H1 (cell line): ENCODE data around the gene PDE9A. TPM values are rescaled to one million over a fixed set of nuclear protein-coding genes. Genes with fewer than 3 reads are reported as not detected.

Experiments
- CTCF ChIA-PET: fragments of 300-600 bp; sonication (Branson Sonifier 250); formaldehyde crosslinking; loops from one replicate; lab custom pipeline; 2021; ENCODE audit not compliant: partially characterized antibody; lab: Charles Lee
- POLR2A ChIA-PET: fragments of 300-600 bp; sonication (Branson Sonifier 250); formaldehyde crosslinking; loops from one replicate; lab custom pipeline; 2021; ENCODE audit warnings: inconsistent platforms; ENCODE audit not compliant: partially characterized antibody; lab: Charles Lee
- DNase-seq, 2 experiments: peaks; one replicate each; pipeline versions ENCODE4 v3.0.0 to v3.0.0-alpha.2; 2010 to 2022; ENCODE audit warnings: low spot score in 2 of 2, low read depth in 1 of 2, mixed read lengths in 1 of 2
- FAIRE-seq: peaks from 2 replicates; lab custom pipeline; 2011; peaks lifted over from hg19 to GRCh38; lab: Jason Lieb, UNC
- H2AFZ ChIP-seq: 2 replicates; pipeline ENCODE4 v1.8.1; 2012; ENCODE audit warnings: low read length, inconsistent platforms
- H2AK5ac ChIP-seq: 2 replicates; pipeline ENCODE4 v1.6.1; 2013; ENCODE audit warnings: low read depth, low read length
- H2BK120ac ChIP-seq: replicated peaks from 2 replicates; pipeline ENCODE3; 2013; ENCODE audit warnings: low read depth, low read length, inconsistent platforms
- H2BK12ac ChIP-seq: 2 replicates; pipeline ENCODE4 v1.6.1; 2013; ENCODE audit warnings: low read depth, low read length
- H2BK15ac ChIP-seq: 2 replicates; pipeline ENCODE4 v1.6.1; 2013; ENCODE audit warnings: low read length
- H2BK20ac ChIP-seq: 2 replicates; pipeline ENCODE4 v1.6.1; 2013; ENCODE audit warnings: low read length
- H2BK5ac ChIP-seq: 2 replicates; pipeline ENCODE4 v1.6.1; 2013; ENCODE audit warnings: low read depth, low read length
- H3K14ac ChIP-seq: 2 replicates; pipeline ENCODE4 v1.6.1; 2013; ENCODE audit warnings: inconsistent platforms; ENCODE audit not compliant: insufficient read length
- H3K18ac ChIP-seq: 2 replicates; pipeline ENCODE4 v1.6.1; 2013; ENCODE audit warnings: low read length; ENCODE audit errors: extremely low read depth
- H3K23ac ChIP-seq: 2 replicates; pipeline ENCODE4 v1.6.1; 2013; ENCODE audit warnings: inconsistent platforms; ENCODE audit not compliant: insufficient read length
- H3K23me2 ChIP-seq: 2 replicates; pipeline ENCODE4 v1.6.1; 2013; ENCODE audit warnings: low read depth, low read length
- H3K27ac ChIP-seq: 2 replicates; pipeline ENCODE4 v1.6.1; 2011; ENCODE audit warnings: low read depth, low read length, inconsistent platforms
- H3K27me3 ChIP-seq, 4 experiments: replicated peaks in 1 of 4; 1 replicate in 1 of 4; 2 replicates in 3 of 4; pipeline versions ENCODE4 v1.6.1 to v1.8.1; 2011 to 2013; ENCODE audit warnings: low read length in 3 of 4, mild to moderate bottlenecking in 3 of 4, inconsistent platforms in 2 of 4, mixed read lengths in 2 of 4, moderate library complexity in 1 of 4; ENCODE audit not compliant: control insufficient read depth in 3 of 4, insufficient read depth in 3 of 4; ENCODE audit errors: extremely low read depth in 1 of 4
- H3K36me3 ChIP-seq, 4 experiments: 2 replicates each; pipeline versions ENCODE4 v1.6.1 to v1.8.1; 2011 to 2013; ENCODE audit warnings: mild to moderate bottlenecking in 4 of 4, low read length in 3 of 4, moderate library complexity in 2 of 4, control low read depth in 1 of 4, inconsistent platforms in 1 of 4; ENCODE audit not compliant: insufficient read depth in 4 of 4, control insufficient read depth in 2 of 4
- H3K4ac ChIP-seq: replicated peaks from 2 replicates; pipeline ENCODE3; 2013; ENCODE audit warnings: low read length, low read depth, mixed read lengths, inconsistent platforms; ENCODE audit not compliant: insufficient read length
- H3K4me1 ChIP-seq, 4 experiments: replicated peaks in 1 of 4; 1 replicate in 1 of 4; 2 replicates in 3 of 4; pipeline versions ENCODE4 v1.6.1 to v1.8.1; 2011 to 2013; ENCODE audit warnings: low read length in 3 of 4, inconsistent platforms in 2 of 4, mixed read lengths in 1 of 4; ENCODE audit not compliant: insufficient read depth in 4 of 4, control insufficient read depth in 3 of 4
- H3K4me2 ChIP-seq, 2 experiments: 2 replicates each; pipeline versions ENCODE4 v1.6.1 to v1.8.1; 2011 to 2013; ENCODE audit warnings: low read depth in 2 of 2, low read length in 2 of 2, control low read depth in 1 of 2, inconsistent platforms in 1 of 2, mild to moderate bottlenecking in 1 of 2; ENCODE audit not compliant: insufficient read depth in 1 of 2
- H3K4me3 ChIP-seq, 4 experiments: fragments of 200-600, 300-600 bp in 1 of 4; sonication (generic), shearing (Covaris generic), sonication (Bioruptor Twin) in 1 of 4; 2 replicates each; pipeline versions ENCODE4 v1.5.1 to v1.8.1; 2011 to 2016; ENCODE audit warnings: low read length in 4 of 4, low read depth in 3 of 4, control low read depth in 2 of 4, inconsistent platforms in 2 of 4, mild to moderate bottlenecking in 2 of 4, mixed read lengths in 1 of 4, moderate library complexity in 1 of 4; ENCODE audit not compliant: insufficient read depth in 2 of 4; ENCODE audit errors: extremely low read depth in 1 of 4
- H3K56ac ChIP-seq: replicated peaks from 2 replicates; pipeline ENCODE3; 2013; ENCODE audit warnings: low read depth, mild to moderate bottlenecking, mixed read lengths, low read length, inconsistent platforms; ENCODE audit not compliant: insufficient read length
- H3K79me1 ChIP-seq: 2 replicates; pipeline ENCODE4 v1.6.1; 2013; ENCODE audit warnings: low read depth, low read length, control low read depth
- H3K79me2 ChIP-seq, 2 experiments: 2 replicates each; pipeline versions ENCODE4 v1.6.1 to v1.8.1; 2012 to 2013; ENCODE audit warnings: low read length in 2 of 2, mild to moderate bottlenecking in 2 of 2, inconsistent platforms in 1 of 2; ENCODE audit not compliant: insufficient read depth in 2 of 2, control insufficient read depth in 1 of 2
- H3K9ac ChIP-seq, 4 experiments: replicated peaks in 1 of 4; 1 replicate in 1 of 4; 2 replicates in 3 of 4; pipeline versions ENCODE4 v1.6.1 to v1.8.1; 2011 to 2013; ENCODE audit warnings: low read depth in 3 of 4, low read length in 3 of 4, control low read depth in 2 of 4, mild to moderate bottlenecking in 2 of 4, moderate library complexity in 2 of 4, inconsistent platforms in 1 of 4; ENCODE audit errors: extremely low read depth in 1 of 4
- H3K9me3 ChIP-seq, 2 experiments: 2 replicates each; pipeline versions ENCODE4 v1.6.1 to v1.8.1; 2012 to 2013; ENCODE audit warnings: mild to moderate bottlenecking in 2 of 2, moderate library complexity in 2 of 2, control low read depth in 1 of 2, inconsistent platforms in 1 of 2, low read depth in 1 of 2, low read length in 1 of 2, mixed read lengths in 1 of 2; ENCODE audit not compliant: insufficient read depth in 2 of 2
- H4K20me1 ChIP-seq, 2 experiments: replicated peaks in 1 of 2; 2 replicates each; pipeline versions ENCODE3 to v1.8.1; 2011 to 2013; ENCODE audit warnings: inconsistent platforms in 2 of 2, low read length in 2 of 2, mild to moderate bottlenecking in 1 of 2; ENCODE audit not compliant: insufficient read depth in 2 of 2, control insufficient read depth in 1 of 2
- H4K5ac ChIP-seq: 2 replicates; pipeline ENCODE4 v1.6.1; 2013; ENCODE audit warnings: low read length, low read depth, mixed read lengths, inconsistent platforms; ENCODE audit not compliant: insufficient read length
- H4K8ac ChIP-seq: 2 replicates; pipeline ENCODE4 v1.8.0; 2013; ENCODE audit warnings: mild to moderate bottlenecking, moderate library complexity, low read length, inconsistent platforms; ENCODE audit not compliant: insufficient read depth; ENCODE audit errors: extremely low read depth
- H4K91ac ChIP-seq: replicated peaks from 2 replicates; pipeline ENCODE3; 2013; ENCODE audit warnings: low read length, mixed read lengths, inconsistent platforms; ENCODE audit not compliant: insufficient read length
- BRCA1 ChIP-seq: IDR thresholded peaks from 2 replicates; pipeline ENCODE4 v1.6.1; 2012; ENCODE audit warnings: low read depth, low read length, improper control_type of control experiment
- CEBPB ChIP-seq: IDR thresholded peaks from 2 replicates; pipeline ENCODE4 v1.6.1; 2012; ENCODE audit warnings: low read depth, low read length
- HDAC2 ChIP-seq, 2 experiments: fragments of 300-600 bp in 1 of 2; sonication (generic) in 1 of 2; IDR thresholded peaks; 2 replicates each; pipeline ENCODE4 v1.6.1; 2011 to 2012; ENCODE audit warnings: low read depth in 2 of 2, low read length in 2 of 2, mild to moderate bottlenecking in 2 of 2, moderate library complexity in 2 of 2, borderline replicate concordance in 1 of 2, inconsistent platforms in 1 of 2
- KDM1A ChIP-seq: fragments of 200-600, 300-600 bp; sonication (generic); IDR thresholded peaks from 2 replicates; pipeline ENCODE4 v1.7.1; 2016; ENCODE audit warnings: mild to moderate bottlenecking, low read length, borderline replicate concordance
- PHF8 ChIP-seq: fragments of 200-600 bp; sonication (generic); conservative IDR thresholded peaks from 2 replicates; pipeline ENCODE4 v1.7.1; 2012; ENCODE audit warnings: low read depth, mild to moderate bottlenecking, inconsistent platforms, low read length, moderate library complexity
- POLR2AphosphoS5 ChIP-seq: IDR thresholded peaks from 2 replicates; pipeline ENCODE4 v1.6.1; 2011; ENCODE audit warnings: low read depth, low read length
- POU5F1 ChIP-seq: IDR thresholded peaks from 2 replicates; pipeline ENCODE4 v1.6.1; 2011; ENCODE audit warnings: low read depth, mild to moderate bottlenecking, low read length, moderate library complexity
- SIN3A ChIP-seq, 2 experiments: IDR thresholded peaks in 1 of 2; conservative IDR thresholded peaks in 1 of 2; 2 replicates each; pipeline ENCODE4 v1.6.1; 2011 to 2012; ENCODE audit warnings: low read length in 2 of 2, improper control_type of control experiment in 1 of 2, low read depth in 1 of 2, mild to moderate bottlenecking in 1 of 2
- WGBS, 2 experiments: shearing (Covaris generic) in 1 of 2; methylation state at CpG; one replicate each; pipeline versions ENCODE4 v1.1.6 to v1.1.7; 2013 to 2015; ENCODE audit warnings: low lambda C conversion rate in 2 of 2, mixed read lengths in 2 of 2, inconsistent platforms in 1 of 2, low coverage in 1 of 2, missing lambda C conversion rate in 1 of 2; ENCODE audit not compliant: insufficient replicate concordance in 2 of 2, insufficient coverage in 1 of 2, insufficient read length in 1 of 2; ENCODE audit errors: extremely low coverage in 1 of 2, missing lambda C conversion rate in 1 of 2; 5-methylcytosine and 5-hydroxymethylcytosine counted together
- polyA plus RNA-seq, 7 experiments: library from polyadenylated mRNA; depleted of rRNA in 3 of 7; stranded (reverse) in 5 of 7; unstranded in 2 of 7; fragments of >200 nt in 5 of 7; fragments of 200-250 nt in 2 of 7; gene quantifications; 1 replicate in 5 of 7; 2 replicates in 1 of 7; 4 replicates in 1 of 7; pipeline versions ENCODE4 v1.2.1 to v1.2.3, GENCODE V29; 2011 to 2013; ENCODE audit warnings: missing spikeins in 2 of 7, mixed read lengths in 2 of 7
- total RNA-seq: library from RNA; stranded (reverse); fragmentation: NEBNext Ultra II Directional; extraction: Animal tissue kit (Norgen Biotek cat#: 25700); gene quantifications from 2 replicates; pipeline ENCODE4 v1.2.1, GENCODE V29; 2021
- TF ChIP-seq, protein P1 (sequence below): IDR thresholded peaks from 2 replicates; pipeline ENCODE4 v1.6.1; 2012; ENCODE audit warnings: inconsistent platforms
- TF ChIP-seq, protein P2 (sequence below): IDR thresholded peaks from 2 replicates; pipeline ENCODE4 v1.6.1; 2012; ENCODE audit warnings: low read length, inconsistent platforms

Gene PDE9A
- total and polyA plus RNA-seq, 2 of the 8 experiments (the other 6 are each of a cell fraction or from before 2014, with no cell fraction given), result 39.2 to 45.9 TPM

DNA sequence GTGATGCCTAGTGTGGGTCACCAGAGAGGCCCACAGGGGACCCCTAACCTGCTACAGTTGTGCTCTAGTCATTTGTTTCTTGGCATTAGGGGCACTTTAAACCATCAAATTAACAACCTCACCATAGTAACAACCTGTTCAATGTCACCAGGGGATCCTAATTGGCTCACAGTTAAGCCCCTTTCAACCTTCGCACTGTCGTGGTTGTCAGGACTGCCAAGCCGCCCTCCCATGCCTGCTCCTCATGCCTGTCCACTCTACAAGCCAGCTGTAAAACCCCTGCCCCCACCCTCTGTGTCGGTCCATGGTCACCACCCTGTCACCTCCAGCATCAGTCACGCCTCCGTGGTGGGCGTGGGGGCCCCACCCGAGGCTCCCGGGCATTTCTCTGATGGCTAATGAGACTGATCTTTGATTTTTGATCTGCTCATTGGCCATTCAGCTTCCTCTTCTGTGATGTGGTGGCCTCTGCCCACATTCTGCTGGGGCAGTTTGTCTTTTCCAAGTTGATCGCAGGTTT, 129.4 kb downstream of the PDE9A start:
- no peaks in the 10 kb centered on the region for H4K20me1 ChIP-seq
- TF ChIP-seq HDAC2 (IDR thresholded peaks at IDR 0.05; ENCODE audit: borderline replicate concordance in 1 of 2, low read depth in 2 of 2, low read length in 2 of 2) (no peak), KDM1A (no peak), POU5F1 (no peak), CEBPB (no peak), BRCA1 (no peak), PHF8 (no peak), POLR2AphosphoS5 (no peak), SIN3A (conservative IDR thresholded peaks at IDR 0.05 in 1 of 2, IDR thresholded peaks at IDR 0.05 in 1 of 2; ENCODE audit: low read depth in 1 of 2, low read length in 2 of 2) (no peak)
- TF ChIP-seq, protein P1, sequence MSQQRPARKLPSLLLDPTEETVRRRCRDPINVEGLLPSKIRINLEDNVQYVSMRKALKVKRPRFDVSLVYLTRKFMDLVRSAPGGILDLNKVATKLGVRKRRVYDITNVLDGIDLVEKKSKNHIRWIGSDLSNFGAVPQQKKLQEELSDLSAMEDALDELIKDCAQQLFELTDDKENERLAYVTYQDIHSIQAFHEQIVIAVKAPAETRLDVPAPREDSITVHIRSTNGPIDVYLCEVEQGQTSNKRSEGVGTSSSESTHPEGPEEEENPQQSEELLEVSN, result no peak
- TF ChIP-seq, protein P2, sequence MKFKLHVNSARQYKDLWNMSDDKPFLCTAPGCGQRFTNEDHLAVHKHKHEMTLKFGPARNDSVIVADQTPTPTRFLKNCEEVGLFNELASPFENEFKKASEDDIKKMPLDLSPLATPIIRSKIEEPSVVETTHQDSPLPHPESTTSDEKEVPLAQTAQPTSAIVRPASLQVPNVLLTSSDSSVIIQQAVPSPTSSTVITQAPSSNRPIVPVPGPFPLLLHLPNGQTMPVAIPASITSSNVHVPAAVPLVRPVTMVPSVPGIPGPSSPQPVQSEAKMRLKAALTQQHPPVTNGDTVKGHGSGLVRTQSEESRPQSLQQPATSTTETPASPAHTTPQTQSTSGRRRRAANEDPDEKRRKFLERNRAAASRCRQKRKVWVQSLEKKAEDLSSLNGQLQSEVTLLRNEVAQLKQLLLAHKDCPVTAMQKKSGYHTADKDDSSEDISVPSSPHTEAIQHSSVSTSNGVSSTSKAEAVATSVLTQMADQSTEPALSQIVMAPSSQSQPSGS, result no peak

More for the DNA sequence above, 129.4 kb downstream of the PDE9A start:
- no peak for FAIRE-seq
- no peak overlapping the region for H3K23ac ChIP-seq
- ChIA-PET CTCF (interaction anchor here (0.7 to 1.8 kb wide), 3 partner anchors 9 to 35 kb away, joined by 4 to 10 read pairs (median 4); no protein-coding TSS in a partner anchor), POLR2A (interaction anchor here (0.7 to 5.3 kb wide), 6 partner anchors 12 to 47 kb away, joined by 3 to 27 read pairs (median 6); no protein-coding TSS in a partner anchor)
- DNase-seq, result no peak
- peaks cover 0 to 4% of the 10 kb centered on the region in 2 experiments; a peak in 3 of 4 replicates for H3K9me3 ChIP-seq
- no peaks in the 10 kb centered on the region for H3K36me3 ChIP-seq
- no peak overlapping the region; the same call in 1 of the 2 replicates for H2BK5ac ChIP-seq
- H3K27me3 ChIP-seq, result peaks cover 0 to 28% (median 10%) of the 10 kb centered on the region in 4 experiments; a peak in 5 of 7 replicates
- WGBS, 2 experiments, result 78% methylated on average over 10 of the region's 10 CpGs; no CpG with 5 or more reads in 1 of the 2 experiments
- no peaks in the 10 kb centered on the region for H3K79me1 ChIP-seq
- H2BK12ac ChIP-seq, result peak overlapping the region; percentile 95; the same call in 1 of the 2 replicates
- no peak overlapping the region for H3K18ac ChIP-seq
- 0 out of 2 replicates have a peak overlapping the region, but pooled peaks have one; percentile 29 for H4K8ac ChIP-seq
- H3K79me2 ChIP-seq, result no peaks in the 10 kb centered on the region
- peak overlapping the region; percentile 89 for H2BK20ac ChIP-seq
- H3K4me3 ChIP-seq, result no peak overlapping the region
- H3K4ac ChIP-seq, result peak overlapping the region; percentile 91
- no peak overlapping the region for H2AFZ ChIP-seq
- no peak overlapping the region for H3K14ac ChIP-seq
- H4K5ac ChIP-seq, result no peak overlapping the region
- no peak overlapping the region for H3K9ac ChIP-seq
- H4K91ac ChIP-seq, result peak overlapping the region; percentile 84
- H3K4me2 ChIP-seq, result no peak overlapping the region
- no peak overlapping the region for H2BK15ac ChIP-seq
- H3K4me1 ChIP-seq, result peaks cover 9 to 31% (median 22%) of the 10 kb centered on the region in 4 experiments
- no peak overlapping the region for H3K27ac ChIP-seq
- H3K56ac ChIP-seq, result no peak overlapping the region
- 0 out of 2 replicates have a peak overlapping the region, but pooled peaks have one; percentile 77 for H2AK5ac ChIP-seq
- peaks cover 14% of the 10 kb centered on the region for H3K23me2 ChIP-seq
- no peak overlapping the region for H2BK120ac ChIP-seq
